Left lung (tissue), 10 donors: ENCODE measurements around the gene ACTN3. TPM values are rescaled to one million over a fixed set of nuclear protein-coding genes. Genes with fewer than 3 reads are reported as not detected.

Source experiments
- ATAC-seq: fragments of 200-7000 bp; cut with Tn5 transposase; one replicate; pipeline ENCODE4 v1.9.1; 2020; ENCODE audit warnings: moderate library complexity
- DNase-seq, 4 donors: peaks; one replicate each; pipeline ENCODE4 v3.0.0-alpha.2; 2013 to 2020
- H3K27ac ChIP-seq, 2 donors: fragments of 200-600 bp; sonication (generic) in 1 of 2; one replicate each; pipeline versions ENCODE4 v1.5.0 to v1.8.0; 2020 to 2021
- H3K27me3 ChIP-seq, 2 donors: fragments of 200-600 bp; sonication (generic) in 1 of 2; one replicate each; pipeline versions ENCODE4 v1.5.0 to v1.8.0; 2020 to 2021
- H3K36me3 ChIP-seq, 2 donors: fragments of 200-600 bp; sonication (generic) in 1 of 2; one replicate each; pipeline versions ENCODE4 v1.5.0 to v1.8.0; 2020 to 2021
- H3K4me1 ChIP-seq, 2 donors: fragments of 200-600 bp; one replicate each; pipeline ENCODE4 v1.8.0; 2021
- H3K4me3 ChIP-seq, 2 donors: fragments of 200-600 bp; sonication (generic) in 1 of 2; one replicate each; pipeline versions ENCODE4 v1.5.0 to v1.8.0; 2020 to 2021; ENCODE audit warnings: mild to moderate bottlenecking in 1 of 2
- H3K9me3 ChIP-seq, 2 donors: fragments of 200-600 bp; sonication (generic) in 1 of 2; one replicate each; pipeline versions ENCODE4 v1.5.0 to v1.8.0; 2020 to 2021
- intact Hi-C, 2 donors: fragments of 100-400 bp; cut with DNase I; formaldehyde crosslinking; loops; one replicate each; pipeline versions ENCODE4 v1.11.2 to v1.14.2; 2022
- polyA plus RNA-seq, 6 donors: library from polyadenylated mRNA; unstranded; fragments of 120-200 nt; gene quantifications; one replicate each; pipeline ENCODE4 v1.2.1, GENCODE V29; 2013; ENCODE audit not compliant: insufficient read length in 6 of 6
- total RNA-seq, 2 donors: library from RNA; stranded (reverse); fragmentation: NEBNext Ultra II Directional; extraction: Animal tissue kit (Norgen Biotek cat#: 25700); gene quantifications; one replicate each; pipeline ENCODE4 v1.2.1, GENCODE V29; 2021
- TF ChIP-seq, protein P1 (sequence below), 2 donors: fragments of 200-600 bp; sonication (generic) in 1 of 2; IDR thresholded peaks; one replicate each; pipeline versions ENCODE4 v1.5.0 to v1.8.0; 2021; ENCODE audit warnings: antibody characterized with exemption in 2 of 2
- donor health status: DM: no; HTN: yes; CAD: no.
- donor health status: DM: no; HTN: no; CAD: no.

ACTN3 gene
- total and polyA plus RNA-seq, 8 donors: 0.06 to 0.16 TPM; not detected in 6

GRCh38 chr11:66529655-66530054 is 17.0 kb upstream of the ACTN3 start:
- ATAC-seq (no peak), DNase-seq (peak in 1 of 4 donors; percentile 49)
- Histone ChIP-seq H3K27ac (no peak overlapping the region), H3K4me3 (no peak overlapping the region), H3K9me3 (no peaks in the 10 kb centered on the region), H3K36me3 (peaks cover 0 to 52% of the 10 kb centered on the region in 2 donors), H3K27me3 (no peaks in the 10 kb centered on the region), H3K4me1 (no peaks in the 10 kb centered on the region)
- TF ChIP-seq, protein P1, sequence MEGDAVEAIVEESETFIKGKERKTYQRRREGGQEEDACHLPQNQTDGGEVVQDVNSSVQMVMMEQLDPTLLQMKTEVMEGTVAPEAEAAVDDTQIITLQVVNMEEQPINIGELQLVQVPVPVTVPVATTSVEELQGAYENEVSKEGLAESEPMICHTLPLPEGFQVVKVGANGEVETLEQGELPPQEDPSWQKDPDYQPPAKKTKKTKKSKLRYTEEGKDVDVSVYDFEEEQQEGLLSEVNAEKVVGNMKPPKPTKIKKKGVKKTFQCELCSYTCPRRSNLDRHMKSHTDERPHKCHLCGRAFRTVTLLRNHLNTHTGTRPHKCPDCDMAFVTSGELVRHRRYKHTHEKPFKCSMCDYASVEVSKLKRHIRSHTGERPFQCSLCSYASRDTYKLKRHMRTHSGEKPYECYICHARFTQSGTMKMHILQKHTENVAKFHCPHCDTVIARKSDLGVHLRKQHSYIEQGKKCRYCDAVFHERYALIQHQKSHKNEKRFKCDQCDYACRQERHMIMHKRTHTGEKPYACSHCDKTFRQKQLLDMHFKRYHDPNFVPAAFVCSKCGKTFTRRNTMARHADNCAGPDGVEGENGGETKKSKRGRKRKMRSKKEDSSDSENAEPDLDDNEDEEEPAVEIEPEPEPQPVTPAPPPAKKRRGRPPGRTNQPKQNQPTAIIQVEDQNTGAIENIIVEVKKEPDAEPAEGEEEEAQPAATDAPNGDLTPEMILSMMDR (IDR thresholded peaks at IDR 0.05): no peak
- intact Hi-C loops: no loop called here

DNA sequence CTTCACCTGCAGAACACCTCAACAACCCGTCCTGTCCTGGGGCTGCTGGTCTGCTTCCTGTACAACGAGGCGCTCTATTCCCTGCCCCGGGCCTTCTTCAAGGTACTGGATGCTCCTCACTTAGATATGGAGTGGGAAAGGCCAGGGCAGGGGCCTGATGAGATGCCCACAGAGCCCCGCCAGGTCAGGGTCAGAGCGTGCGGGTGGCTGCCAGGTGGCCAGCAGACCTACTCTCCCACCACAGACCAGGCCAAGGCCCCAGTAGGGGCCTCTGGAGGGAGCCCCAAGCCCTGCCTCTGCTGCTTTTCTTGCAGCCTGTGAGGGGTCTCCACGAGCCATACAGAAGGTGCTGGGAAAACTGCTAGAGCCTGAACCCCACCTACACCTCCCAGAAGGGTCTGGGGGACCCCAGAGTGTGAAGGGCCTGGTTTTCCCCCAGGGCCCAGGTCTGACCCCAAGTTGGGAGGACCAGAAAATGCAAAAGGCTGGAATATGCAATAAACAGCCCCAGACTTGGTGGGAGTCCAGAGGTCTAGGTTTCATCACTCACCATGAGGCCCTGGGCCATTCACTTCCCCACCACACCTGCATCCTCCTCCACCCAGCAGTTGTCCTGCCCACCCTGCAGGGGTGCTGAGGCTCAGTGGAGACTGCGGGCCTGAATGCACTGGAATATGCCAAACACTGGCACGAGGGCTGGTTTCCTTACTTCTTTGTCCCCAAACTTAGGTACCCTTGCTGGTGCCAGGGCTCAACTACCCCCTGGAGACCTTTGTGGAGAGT is 15.6 kb upstream of the ACTN3 start:
- ATAC-seq: no peak
- no peaks in the 10 kb centered on the region for H3K4me1 ChIP-seq
- H3K4me3 ChIP-seq: no peak overlapping the region
- H3K9me3 ChIP-seq: no peaks in the 10 kb centered on the region
- intact Hi-C loops: no loop called here
- no peak overlapping the region for H3K27ac ChIP-seq
- DNase-seq: peak in 1 of 4 donors; percentile 49
- H3K27me3 ChIP-seq: no peaks in the 10 kb centered on the region
- TF ChIP-seq, protein P1 (IDR thresholded peaks at IDR 0.05): no peak
- H3K36me3 ChIP-seq: peaks cover 0 to 62% of the 10 kb centered on the region in 2 donors

GRCh38 chr11:66531841-66532240 is 14.9 kb upstream of the ACTN3 start:
- Histone ChIP-seq H3K36me3 (peaks cover 0 to 62% of the 10 kb centered on the region in 2 donors), H3K4me1 (no peaks in the 10 kb centered on the region), H3K9me3 (no peaks in the 10 kb centered on the region), H3K4me3 (no peak overlapping the region), H3K27me3 (no peaks in the 10 kb centered on the region), H3K27ac (no peak overlapping the region)
- intact Hi-C loops: no loop called here
- TF ChIP-seq, protein P1 (IDR thresholded peaks at IDR 0.05): no peak
- DNase-seq: peak in 1 of 4 donors; percentile 60
- ATAC-seq: no peak

DNA sequence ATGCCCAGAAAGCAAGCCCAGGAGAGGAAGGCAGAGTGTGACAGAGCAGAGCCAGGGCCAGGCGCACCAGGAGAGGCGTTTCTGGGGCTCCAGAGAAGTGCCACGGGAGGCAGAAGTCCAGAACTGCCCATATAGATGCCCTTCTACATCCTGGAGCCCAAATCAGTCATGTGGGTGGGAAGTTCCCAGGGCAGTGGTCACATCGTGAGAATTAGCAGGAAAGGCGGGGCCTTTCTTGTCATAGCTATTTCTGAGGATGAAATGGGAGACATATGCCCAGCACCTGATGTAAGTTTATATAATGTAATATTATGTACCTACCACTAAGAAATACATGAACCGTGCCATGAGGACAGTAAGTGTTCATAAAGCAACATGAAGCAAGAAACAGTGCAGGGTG is 13.9 kb upstream of the ACTN3 start:
- peak in 1 of 4 donors; percentile 46 for DNase-seq
- no peaks in the 10 kb centered on the region for H3K4me1 ChIP-seq
- H3K27me3 ChIP-seq: no peaks in the 10 kb centered on the region
- H3K9me3 ChIP-seq: no peaks in the 10 kb centered on the region
- no peak for ATAC-seq
- H3K4me3 ChIP-seq: no peak overlapping the region
- H3K27ac ChIP-seq: no peak overlapping the region
- intact Hi-C loops: no loop called here
- TF ChIP-seq, protein P1 (IDR thresholded peaks at IDR 0.05): no peak
- peaks cover 0 to 61% of the 10 kb centered on the region in 2 donors for H3K36me3 ChIP-seq

GRCh38 chr11:66539170-66539869 is 7.4 kb upstream of the ACTN3 start:
- Histone ChIP-seq H3K27me3 (no peaks in the 10 kb centered on the region), H3K36me3 (peaks cover 0 to 79% of the 10 kb centered on the region in 2 donors), H3K9me3 (no peaks in the 10 kb centered on the region), H3K4me3 (no peak overlapping the region), H3K27ac (no peak overlapping the region), H3K4me1 (peaks cover 0 to 21% of the 10 kb centered on the region in 2 donors)
- intact Hi-C loops: no loop called here
- ATAC-seq: no peak
- TF ChIP-seq, protein P1 (IDR thresholded peaks at IDR 0.05): no peak
- no peak for DNase-seq
